GM18508 (cell line): ENCODE results near the gene BCAS3.
"Not testable (repeated sequence)": the region's sequence is repeated elsewhere in the genome, so short reads cannot be mapped to it uniquely, and the experiment has no call there.

Source experiments
- ATAC-seq: cut with Tn5 transposase; IDR thresholded peaks from one replicate; pipeline ENCODE4 v1.9.1; 2021; ENCODE audit warnings: moderate number of reproducible peaks; ENCODE audit not compliant: insufficient read depth, unreplicated experiment

BCAS3 gene

GRCh38 chr17:60781880-60782412, 104.3 kb downstream of the BCAS3 start:
- no peak for ATAC-seq

- ATAC-seq, result no peak
Observed at GRCh38 chr17:60782742-60783141, 105.1 kb downstream of the BCAS3 start.

- no peak for ATAC-seq
Observed at GRCh38 chr17:60790205-60790604, 112.6 kb downstream of the BCAS3 start.

- no peak for ATAC-seq
Observed at GRCh38 chr17:60792250-60792898, 114.7 kb downstream of the BCAS3 start.

- ATAC-seq, result no peak
Observed at GRCh38 chr17:60798576-60798975, 120.9 kb downstream of the BCAS3 start.

GRCh38 chr17:60802377-60802776, 124.7 kb downstream of the BCAS3 start:
- no peak for ATAC-seq

- no peak for ATAC-seq
Observed at GRCh38 chr17:60803059-60803458, 125.4 kb downstream of the BCAS3 start.

- no peak for ATAC-seq
Observed at GRCh38 chr17:60804831-60805230, 127.2 kb downstream of the BCAS3 start.

- ATAC-seq, result no peak
Observed at GRCh38 chr17:60809421-60809820, 131.8 kb downstream of the BCAS3 start.

- not testable (repeated sequence) for ATAC-seq
Observed at GRCh38 chr17:60814941-60815340, 137.3 kb downstream of the BCAS3 start.

- no peak for ATAC-seq
Observed at GRCh38 chr17:60817192-60817591, 139.5 kb downstream of the BCAS3 start.

GRCh38 chr17:60819447-60820130, 141.9 kb downstream of the BCAS3 start:
- ATAC-seq, result no peak

GRCh38 chr17:60823515-60823914, 145.9 kb downstream of the BCAS3 start:
- ATAC-seq, result no peak

GRCh38 chr17:60825351-60825750, 147.7 kb downstream of the BCAS3 start:
- ATAC-seq, result no peak

GRCh38 chr17:60827943-60828342, 150.3 kb downstream of the BCAS3 start:
- ATAC-seq, result no peak

- no peak for ATAC-seq
Observed at GRCh38 chr17:60832151-60832585, 154.5 kb downstream of the BCAS3 start.

- ATAC-seq, result no peak
Observed at GRCh38 chr17:60832631-60833030, 155.0 kb downstream of the BCAS3 start.

GRCh38 chr17:60840456-60840855, 162.8 kb downstream of the BCAS3 start:
- ATAC-seq, result no peak

GRCh38 chr17:60845012-60845411, 167.4 kb downstream of the BCAS3 start:
- ATAC-seq, result no peak

GRCh38 chr17:60846175-60846574, 168.5 kb downstream of the BCAS3 start:
- ATAC-seq, result no peak

- no peak for ATAC-seq
Observed at GRCh38 chr17:60851181-60851580, 173.5 kb downstream of the BCAS3 start.
